GM15510 (cell line): ENCODE results near the gene SULT2B1.

Experiments used
- POLR2A ChIP-seq: IDR thresholded peaks from 3 replicates; pipeline ENCODE4 v1.6.1; 2011; ENCODE audit warnings: borderline replicate concordance; ENCODE audit not compliant: insufficient read length; ENCODE audit errors: extremely low read depth

SULT2B1 gene

DNA sequence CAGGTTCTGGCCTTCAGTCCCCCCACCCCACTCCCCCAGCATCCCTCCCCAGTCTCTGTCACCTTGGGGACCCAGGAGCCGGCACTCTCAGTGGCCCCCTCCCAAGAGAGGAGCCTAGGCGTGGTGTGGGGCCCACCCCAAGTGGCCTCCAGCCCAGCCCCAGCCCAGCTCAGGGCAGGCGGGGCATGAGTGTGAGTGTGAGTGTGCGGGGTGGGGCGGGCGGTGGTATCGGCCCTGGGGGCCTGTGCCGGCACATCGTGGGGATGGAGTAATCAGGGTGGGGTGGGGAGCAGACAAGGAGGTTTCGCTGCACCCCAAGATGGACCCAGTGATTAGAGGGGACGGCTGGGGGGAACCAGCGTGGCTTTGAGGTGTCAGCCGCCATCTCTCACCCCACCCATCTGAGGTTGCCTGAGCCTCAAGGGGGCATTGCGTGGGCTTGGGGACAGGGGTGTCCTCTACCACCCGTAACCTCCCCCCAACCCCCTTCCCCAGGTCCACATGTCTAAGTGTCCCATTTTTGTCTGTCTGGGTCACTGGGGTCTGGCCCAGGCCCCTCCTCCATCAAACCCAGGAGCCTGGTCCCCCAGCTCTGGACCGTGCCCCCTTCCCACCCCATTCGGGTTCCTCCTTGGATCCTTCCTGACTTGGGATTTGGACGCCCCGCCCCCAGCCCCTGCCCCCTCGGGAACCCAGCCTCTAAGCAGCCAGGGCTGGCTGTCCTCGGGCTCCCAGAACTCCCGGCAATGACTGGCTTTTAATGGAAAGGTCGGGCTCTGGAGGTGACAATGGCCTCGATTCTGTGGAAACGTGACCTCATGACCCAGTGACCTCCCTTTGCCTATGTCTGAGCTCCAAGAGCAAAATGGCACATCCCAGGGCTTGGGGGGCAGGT, 6.9 kb upstream of the SULT2B1 start:
- TF ChIP-seq POLR2A: no peak

DNA sequence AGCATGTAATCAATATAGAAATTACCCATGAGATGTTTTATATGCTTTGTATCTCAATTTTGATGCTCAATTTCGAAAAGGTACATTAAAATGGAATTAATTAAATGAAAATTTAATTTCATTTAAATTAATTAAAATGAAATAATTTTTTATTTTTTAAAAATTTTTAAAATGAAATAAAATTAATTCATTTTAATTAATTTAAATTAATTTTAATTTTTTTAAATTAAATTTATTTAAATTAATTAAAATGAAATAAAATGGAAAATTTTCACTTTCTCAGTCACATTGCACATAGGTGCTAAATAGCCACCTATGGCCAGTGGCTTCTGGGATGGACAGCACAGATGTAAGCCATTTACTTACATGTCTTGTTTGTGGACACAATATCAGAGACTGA, 4.2 kb upstream of the SULT2B1 start:
- no peak for TF ChIP-seq POLR2A

DNA sequence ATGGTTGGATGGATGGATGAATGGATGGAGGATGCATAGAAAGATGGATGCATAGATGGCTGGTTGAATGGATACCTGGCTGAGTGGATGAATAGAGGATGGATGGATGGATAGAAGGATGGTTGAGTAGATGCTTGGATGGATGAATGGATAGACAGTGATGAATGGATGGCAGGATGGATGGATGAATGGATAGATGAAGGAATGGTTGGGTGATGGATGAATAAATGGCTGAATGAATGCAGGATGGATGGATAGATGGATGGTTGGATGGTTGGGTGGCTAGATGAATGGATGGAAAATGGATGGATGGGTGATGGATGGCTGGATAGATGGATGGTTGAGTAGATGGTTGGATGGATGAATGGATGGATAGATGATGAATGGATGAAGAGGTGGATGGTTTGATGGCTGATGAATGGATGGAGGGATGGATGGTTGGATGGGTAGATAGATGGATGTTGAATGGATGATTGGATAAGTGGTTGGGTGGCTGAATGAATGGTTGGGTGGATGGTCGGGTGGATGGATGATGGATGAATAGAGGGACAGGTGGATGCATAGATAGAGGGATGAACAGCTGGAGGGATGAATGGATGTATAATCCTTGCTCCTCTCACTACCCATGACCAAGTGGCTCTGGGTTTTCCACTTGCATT, 3.6 kb upstream of the SULT2B1 start:
- TF ChIP-seq POLR2A: no peak

DNA sequence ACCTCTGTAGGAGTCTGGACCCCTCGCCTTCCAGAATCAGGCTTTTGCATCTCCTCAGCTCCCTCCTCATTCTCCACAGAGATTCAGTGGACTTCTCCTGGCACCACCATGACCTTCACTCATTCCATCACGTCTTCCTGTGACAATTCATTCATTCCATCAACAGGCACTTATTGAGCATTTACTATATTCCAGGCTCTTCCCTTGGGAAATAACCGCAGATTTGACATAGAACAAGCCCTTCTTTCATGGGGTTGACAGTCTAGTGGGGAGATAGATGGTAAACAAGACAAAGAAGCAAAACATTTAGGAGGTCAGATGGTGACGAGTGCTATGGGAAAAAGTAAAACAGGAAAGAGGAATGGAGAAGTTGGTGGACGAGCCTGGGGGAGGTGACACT, 2.6 kb upstream of the SULT2B1 start:
- TF ChIP-seq POLR2A: no peak

DNA sequence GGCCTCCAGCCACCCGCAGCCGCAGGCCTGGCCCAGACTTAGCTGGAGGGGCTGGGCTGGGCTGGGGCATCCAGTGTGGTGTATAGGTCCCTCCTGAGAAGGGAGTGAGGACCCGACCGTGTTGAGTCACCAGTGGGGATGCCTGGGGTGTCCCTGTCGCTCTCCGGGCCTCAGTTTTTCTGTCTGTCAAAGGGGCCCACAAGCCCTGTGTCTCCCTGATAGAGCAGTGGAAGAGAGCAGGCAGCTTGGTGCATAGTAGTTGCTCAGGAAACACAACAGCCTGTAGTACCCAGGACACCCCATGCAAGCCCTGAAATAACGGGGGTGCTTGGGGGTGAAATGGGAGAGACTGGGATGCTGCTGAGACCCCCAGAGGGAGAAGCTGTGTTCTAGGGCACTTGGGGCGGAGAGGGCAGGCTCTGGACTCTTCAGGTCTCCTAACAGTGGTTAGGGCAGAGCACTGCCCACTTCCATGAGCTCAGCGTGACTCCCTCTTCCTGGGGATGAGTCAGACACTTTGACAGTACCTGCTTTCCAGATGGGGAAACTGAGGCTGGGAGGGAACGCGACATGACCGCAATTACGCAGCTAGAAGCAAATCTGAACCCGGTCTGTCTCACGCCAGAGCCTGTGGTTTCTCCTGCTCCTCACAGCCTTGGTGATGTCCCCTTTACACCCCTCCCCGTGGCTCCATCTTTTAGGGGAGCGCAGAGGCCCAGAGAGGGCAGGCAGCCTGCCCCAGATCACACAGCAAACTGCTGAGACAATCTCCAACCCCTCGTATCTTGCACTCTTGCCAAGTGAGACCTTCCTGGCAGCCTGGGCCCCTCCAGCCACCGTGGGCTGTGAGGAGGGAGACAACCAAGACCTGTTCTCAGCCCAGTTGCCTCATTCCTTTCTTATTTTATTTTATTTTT, 692 bp downstream of the SULT2B1 start:
- no peak for TF ChIP-seq POLR2A

DNA sequence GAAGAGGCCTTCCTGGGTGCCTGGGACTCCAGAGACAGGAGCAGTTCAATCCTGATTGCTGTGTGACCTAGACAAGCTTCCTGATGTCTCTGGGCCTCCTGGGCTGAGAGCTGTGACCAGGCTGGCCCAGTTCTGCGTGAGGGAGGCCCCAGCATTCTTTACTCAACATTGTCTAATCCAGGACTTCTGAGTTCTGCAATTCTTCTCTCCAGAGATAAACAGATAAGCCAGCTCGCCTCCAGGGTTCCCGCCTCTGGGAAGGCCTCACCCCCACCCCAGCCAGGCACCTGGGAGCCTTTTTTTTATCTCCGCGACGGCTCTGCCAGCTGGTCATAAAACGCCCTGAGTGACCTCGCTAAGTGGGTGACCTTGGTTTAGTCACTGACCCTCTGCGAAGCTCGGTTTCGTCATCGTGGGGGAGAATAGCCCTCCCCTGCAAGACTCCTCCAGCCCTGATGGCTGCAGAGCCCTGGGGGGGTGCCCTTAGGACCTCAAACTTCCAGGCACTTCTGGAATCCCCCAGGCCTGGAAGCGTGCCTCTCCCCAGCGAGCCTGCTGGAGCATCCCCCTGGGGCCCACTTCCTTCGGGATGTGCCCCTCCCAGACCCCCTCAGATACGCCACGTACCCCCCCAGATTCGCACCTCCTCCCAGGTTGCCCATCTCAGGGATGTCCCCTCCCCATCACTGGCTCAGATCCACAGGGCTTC, 1.9 kb downstream of the SULT2B1 start:
- TF ChIP-seq POLR2A: no peak

DNA sequence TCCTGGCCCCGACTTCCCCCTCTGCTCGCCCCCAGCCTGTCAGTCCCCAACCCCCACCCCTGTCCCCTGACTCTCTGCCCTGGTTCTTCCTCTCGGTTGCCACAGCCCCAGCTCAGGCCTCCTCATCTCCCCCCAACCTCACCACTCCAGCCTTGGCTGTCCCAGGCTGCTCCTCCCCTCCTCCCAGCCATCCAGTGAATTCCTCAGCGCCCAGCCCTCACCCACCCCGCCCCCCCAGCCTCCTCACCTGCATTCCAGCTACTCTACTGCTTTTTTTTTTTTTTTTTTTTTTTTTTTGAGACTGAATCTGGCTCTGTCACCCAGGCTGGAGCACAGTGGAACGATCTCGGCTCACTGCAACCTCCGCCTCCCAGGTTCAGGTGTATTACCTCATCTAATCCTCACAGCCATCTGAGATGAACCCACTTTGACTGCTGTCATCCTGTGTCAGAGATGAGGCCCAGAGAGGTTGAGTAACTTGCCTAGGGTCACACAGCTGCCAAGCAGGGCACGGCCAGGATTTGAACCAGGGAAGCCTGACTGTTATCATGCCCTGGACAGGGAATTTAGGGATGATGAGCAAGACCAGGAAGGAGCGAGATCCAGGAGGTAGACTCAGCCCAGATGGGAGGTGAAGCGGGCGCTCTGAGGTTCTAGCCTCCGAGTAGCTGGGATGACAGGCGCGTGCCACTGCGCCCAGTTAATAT, 2.6 kb downstream of the SULT2B1 start:
- TF ChIP-seq POLR2A: no peak

DNA sequence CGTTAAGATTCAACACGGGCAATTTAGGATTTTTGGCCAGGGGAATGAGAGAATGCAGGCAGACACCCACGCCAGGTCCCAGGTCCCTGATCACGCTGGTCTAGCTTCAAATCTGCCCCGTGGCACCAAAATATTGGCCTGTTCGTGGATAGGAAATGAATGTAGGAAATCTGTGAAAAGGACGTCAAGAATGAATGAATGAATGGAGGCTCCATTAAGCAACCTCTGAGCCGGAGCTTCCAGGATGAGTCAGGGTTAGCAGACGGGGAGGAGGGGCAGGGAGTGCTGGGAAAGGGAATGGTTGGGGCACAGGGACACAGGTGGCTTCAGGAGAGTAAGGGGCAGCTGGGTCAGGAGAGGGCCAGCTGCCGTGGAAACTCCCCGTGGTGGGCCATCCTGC, 4.2 kb downstream of the SULT2B1 start:
- TF ChIP-seq POLR2A: no peak

DNA sequence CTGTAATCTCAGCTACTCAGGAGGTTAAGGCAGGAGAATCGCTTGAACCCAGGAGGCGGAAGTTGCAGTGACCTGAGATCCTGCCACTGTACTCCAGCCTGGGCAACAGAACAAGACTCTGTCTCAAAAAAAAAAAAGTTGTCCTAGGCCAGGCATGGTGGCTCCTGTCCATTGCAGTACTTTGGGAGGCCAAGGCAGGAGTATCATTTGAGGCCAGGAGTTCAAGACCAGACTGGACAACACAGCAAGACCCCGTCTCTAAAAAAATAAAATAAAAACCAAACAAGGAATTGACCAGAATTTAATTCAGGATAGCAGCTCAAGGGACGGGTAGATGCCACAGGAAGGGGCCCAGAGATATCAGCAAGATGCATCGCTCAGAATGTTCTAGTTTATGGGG, 4.9 kb downstream of the SULT2B1 start:
- TF ChIP-seq POLR2A: no peak

DNA sequence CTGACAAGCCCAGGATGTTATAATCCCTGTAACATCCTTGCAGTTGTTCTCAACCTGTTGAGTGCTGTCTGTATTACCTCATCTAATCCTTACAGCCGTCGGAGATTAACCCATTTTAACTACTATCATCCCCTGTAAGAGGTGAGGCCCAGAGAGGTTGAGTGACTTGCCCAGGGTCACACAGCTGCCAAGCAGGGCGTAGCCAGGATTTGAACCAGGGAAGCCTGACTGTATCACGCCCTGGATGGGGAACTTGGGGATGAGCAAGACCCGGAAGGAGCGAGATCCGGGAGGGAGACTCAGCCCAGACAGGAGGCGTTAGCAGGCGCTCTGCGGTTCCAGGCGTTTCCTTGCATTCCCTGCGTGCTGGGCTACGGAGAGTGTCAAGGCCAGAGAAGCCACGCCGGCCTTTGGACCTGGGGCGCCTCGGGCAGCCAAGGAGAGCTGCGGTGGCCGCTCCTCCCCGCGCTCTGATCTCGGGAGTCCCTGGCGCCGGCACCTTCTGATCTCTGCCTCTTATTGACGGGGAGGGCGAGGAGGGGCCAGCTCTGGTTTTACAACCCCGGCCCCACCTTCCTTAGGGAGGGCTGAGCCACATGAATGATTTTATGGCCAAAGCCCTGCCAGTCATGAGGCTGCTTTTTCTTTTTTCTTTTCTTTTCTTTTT, 6.2 kb downstream of the SULT2B1 start:
- no peak for TF ChIP-seq POLR2A

DNA sequence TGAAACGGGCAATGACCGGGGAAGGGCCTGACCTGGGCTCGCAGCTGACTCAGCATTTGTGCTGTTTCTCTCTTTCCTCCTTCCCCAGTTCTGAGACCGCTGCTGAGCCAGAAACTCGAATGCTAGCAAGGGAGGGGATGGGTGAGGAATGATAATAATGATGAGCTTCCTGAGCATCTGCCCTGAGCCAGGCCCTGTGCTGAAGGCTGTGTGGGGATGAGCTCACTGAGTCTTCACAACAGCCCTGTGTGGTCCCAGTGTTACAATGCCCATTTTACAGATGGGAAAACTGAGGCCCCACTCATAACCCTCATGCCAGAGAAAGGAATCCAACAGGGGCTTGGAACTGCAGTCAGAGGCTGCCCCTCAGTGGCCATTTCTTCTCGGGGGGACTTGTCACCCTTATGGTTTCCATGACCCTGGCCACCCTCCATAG, 8.1 kb downstream of the SULT2B1 start:
- no peak for TF ChIP-seq POLR2A

DNA sequence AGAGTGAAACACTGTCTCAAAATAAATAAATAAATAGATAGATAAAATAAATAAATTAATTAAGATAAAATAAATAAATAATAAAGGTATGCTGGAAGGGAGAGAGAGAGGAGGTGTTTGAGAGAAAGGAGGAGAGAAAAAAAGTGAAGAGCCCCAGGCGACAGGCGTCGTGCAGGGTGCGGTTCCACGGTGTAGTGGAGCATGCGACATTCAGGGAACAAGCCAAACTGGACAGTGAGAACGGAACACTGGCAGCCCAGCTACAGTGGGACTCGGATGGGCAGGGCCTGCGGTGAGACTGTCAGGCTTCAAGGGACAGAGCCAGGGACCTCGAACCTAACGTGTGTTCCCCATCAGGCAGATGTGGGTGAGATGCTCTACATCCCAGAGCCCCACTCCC, 9.4 kb downstream of the SULT2B1 start:
- no peak for TF ChIP-seq POLR2A

DNA sequence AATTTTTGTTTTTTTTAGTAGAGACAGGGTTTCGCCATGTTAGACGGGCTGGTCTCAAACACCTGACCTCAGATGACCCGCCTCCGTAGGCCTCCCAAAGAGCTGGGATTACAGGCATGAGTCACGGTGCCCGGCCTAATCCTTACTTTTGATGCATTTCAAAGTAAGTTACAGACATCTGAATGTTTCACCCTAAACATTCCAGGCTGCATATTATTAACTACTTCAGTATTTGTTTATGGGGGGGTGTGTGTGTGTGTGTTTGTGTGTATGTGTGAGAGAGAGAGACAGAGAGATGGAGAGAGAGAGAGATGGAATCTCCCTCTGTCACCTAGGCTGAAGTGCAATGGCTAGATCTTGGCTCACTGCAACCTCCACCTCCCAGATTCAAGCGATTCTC, 13.1 kb downstream of the SULT2B1 start:
- no peak for TF ChIP-seq POLR2A
